Peyer's patch (tissue), 4 donors: ENCODE results near the gene TMEM50A. TPM values are rescaled to one million over a fixed set of nuclear protein-coding genes. Genes with fewer than 3 reads are reported as not detected.
"Not testable (repeated sequence)": the region's sequence is repeated elsewhere in the genome, so short reads cannot be mapped to it uniquely, and the experiment has no call there.

Experiments
- DNase-seq, 3 donors: peaks; one replicate each; pipeline ENCODE4 v3.0.0-alpha.2; 2017 to 2019
- H3K27ac ChIP-seq, 4 donors: fragments of 200-600 bp; sonication (generic); one replicate each; pipeline ENCODE4 v1.5.1; 2016 to 2019
- H3K27me3 ChIP-seq, 2 donors: fragments of 200-600 bp; sonication (generic); one replicate each; pipeline ENCODE4 v1.5.1; 2019
- H3K36me3 ChIP-seq, 3 donors: fragments of 200-600 bp; sonication (generic); one replicate each; pipeline ENCODE4 v1.5.1; 2016 to 2019
- H3K4me1 ChIP-seq, 4 donors: fragments of 200-600 bp; sonication (generic); one replicate each; pipeline ENCODE4 v1.5.1; 2016 to 2019
- H3K4me3 ChIP-seq, 4 donors: fragments of 200-600 bp; sonication (generic); 1 replicate in 3 of 4; 2 replicates in 1 of 4; pipeline ENCODE4 v1.5.1; 2016 to 2019; ENCODE audit warnings: mild to moderate bottlenecking in 1 of 4
- H3K9me3 ChIP-seq, 4 donors: fragments of 200-600 bp; sonication (generic); one replicate each; pipeline ENCODE4 v1.5.1; 2016 to 2019; ENCODE audit warnings: mild to moderate bottlenecking in 1 of 4
- POLR2A ChIP-seq, 2 donors: fragments of 450-650 bp; IDR thresholded peaks; one replicate each; pipeline ENCODE4 v1.5.1; 2017; ENCODE audit warnings: antibody characterized with exemption in 2 of 2, mild to moderate bottlenecking in 2 of 2, moderate library complexity in 2 of 2
- total RNA-seq, 4 donors: library from RNA; depleted of rRNA; stranded (reverse); fragments of >200 nt; gene quantifications; one replicate each; pipeline ENCODE4 v1.1.0, GENCODE V29; 2016
- TF ChIP-seq, protein P1 (sequence below), 6 experiments: fragments of 450-650 bp in 4 of 6; fragments of 200-600 bp in 2 of 6; sonication (generic) in 1 of 6; IDR thresholded peaks; one replicate each; pipeline ENCODE4 v1.5.1; 2017 to 2019; ENCODE audit warnings: antibody characterized with exemption in 6 of 6, mild to moderate bottlenecking in 3 of 6, moderate library complexity in 1 of 6

TMEM50A gene
- total RNA-seq, 4 donors from 2014 or later, result 43.7 to 101 (median 56.2) TPM

DNA sequence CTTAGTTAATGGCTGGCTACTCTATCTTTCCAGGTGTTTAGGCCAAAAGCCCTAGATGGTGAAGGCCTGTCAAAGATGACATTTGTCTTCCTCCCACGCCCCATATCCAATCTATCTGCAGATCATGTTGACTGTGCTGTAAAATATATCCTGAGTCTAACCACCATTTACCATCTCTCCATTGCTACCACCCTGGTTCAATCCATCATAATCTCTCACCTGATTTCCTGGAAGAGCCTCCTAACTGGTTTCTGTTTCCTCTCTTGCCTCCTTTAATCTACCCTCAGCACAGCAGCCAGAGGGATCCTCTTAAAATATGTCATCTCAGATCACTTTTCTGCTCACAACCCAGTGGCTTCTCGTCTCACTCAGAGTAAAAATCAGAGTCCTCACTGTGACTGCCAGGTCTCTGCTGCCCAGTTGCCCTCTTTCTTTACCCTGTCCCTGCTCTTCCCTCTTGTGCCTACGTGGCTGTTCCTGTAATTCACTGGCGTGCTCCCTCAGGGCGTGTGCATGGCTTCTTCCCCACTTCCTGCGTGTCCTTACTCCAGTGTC lies 17.8 kb downstream of the TMEM50A start:
- DNase-seq, result no peak
- Histone ChIP-seq H3K4me1 (peaks cover 0 to 6% (median 0%) of the 10 kb centered on the region in 4 donors), H3K9me3 (no peaks in the 10 kb centered on the region), H3K27me3 (no peaks in the 10 kb centered on the region), H3K4me3 (no peak overlapping the region), H3K27ac (no peak overlapping the region), H3K36me3 (peaks cover 0 to 90% (median 0%) of the 10 kb centered on the region in 3 donors)
- TF ChIP-seq POLR2A (IDR thresholded peaks at IDR 0.05), result no peak
- TF ChIP-seq, protein P1, sequence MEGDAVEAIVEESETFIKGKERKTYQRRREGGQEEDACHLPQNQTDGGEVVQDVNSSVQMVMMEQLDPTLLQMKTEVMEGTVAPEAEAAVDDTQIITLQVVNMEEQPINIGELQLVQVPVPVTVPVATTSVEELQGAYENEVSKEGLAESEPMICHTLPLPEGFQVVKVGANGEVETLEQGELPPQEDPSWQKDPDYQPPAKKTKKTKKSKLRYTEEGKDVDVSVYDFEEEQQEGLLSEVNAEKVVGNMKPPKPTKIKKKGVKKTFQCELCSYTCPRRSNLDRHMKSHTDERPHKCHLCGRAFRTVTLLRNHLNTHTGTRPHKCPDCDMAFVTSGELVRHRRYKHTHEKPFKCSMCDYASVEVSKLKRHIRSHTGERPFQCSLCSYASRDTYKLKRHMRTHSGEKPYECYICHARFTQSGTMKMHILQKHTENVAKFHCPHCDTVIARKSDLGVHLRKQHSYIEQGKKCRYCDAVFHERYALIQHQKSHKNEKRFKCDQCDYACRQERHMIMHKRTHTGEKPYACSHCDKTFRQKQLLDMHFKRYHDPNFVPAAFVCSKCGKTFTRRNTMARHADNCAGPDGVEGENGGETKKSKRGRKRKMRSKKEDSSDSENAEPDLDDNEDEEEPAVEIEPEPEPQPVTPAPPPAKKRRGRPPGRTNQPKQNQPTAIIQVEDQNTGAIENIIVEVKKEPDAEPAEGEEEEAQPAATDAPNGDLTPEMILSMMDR (IDR thresholded peaks at IDR 0.05), result no peak

DNA sequence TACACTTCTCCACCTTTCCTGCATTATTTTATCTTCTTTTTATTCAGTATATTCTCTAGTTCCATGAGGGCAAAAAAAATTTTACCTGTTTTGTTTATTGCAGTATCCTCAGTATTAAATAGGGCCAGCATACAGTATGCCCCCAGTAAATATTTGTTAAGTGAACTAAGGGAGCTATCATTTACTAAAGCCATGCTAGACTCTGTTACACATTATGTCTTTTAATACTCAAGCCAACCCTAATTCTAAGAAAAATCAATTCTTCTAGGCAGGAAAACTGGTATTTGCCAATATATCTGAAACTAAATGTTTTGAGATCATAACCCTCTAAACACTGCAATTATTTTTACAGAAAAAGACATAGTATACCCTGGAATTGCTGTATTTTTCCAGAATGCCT lies 18.3 kb downstream of the TMEM50A start:
- H3K4me3 ChIP-seq, result no peak overlapping the region
- peaks cover 0 to 6% (median 0%) of the 10 kb centered on the region in 4 donors for H3K4me1 ChIP-seq
- no peaks in the 10 kb centered on the region for H3K9me3 ChIP-seq
- no peaks in the 10 kb centered on the region for H3K27me3 ChIP-seq
- H3K36me3 ChIP-seq, result peaks cover 0 to 94% (median 0%) of the 10 kb centered on the region in 3 donors
- TF ChIP-seq, protein P1 (IDR thresholded peaks at IDR 0.05), result no peak
- DNase-seq, result no peak
- no peak overlapping the region for H3K27ac ChIP-seq

DNA sequence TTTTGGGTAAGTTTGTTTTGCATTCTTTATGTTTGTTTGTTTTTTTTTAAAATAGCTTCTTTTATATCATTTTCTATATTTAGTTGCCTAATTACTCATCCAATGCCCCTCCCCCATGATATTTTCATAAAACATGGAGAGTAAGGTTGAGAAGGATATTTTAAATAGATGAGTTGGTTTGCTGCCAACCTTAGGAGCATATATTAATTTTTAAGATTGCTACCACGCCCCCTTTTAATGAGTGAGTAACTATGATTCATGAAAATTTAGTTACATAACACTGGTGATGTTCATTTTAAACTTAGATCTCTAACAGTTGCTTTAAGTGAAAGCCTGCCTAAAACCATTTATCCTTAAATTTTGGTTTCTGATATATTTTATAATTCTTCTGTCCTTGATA lies 18.7 kb downstream of the TMEM50A start:
- H3K4me1 ChIP-seq, result peaks cover 0 to 6% (median 0%) of the 10 kb centered on the region in 4 donors
- H3K4me3 ChIP-seq, result no peak overlapping the region
- no peak overlapping the region for H3K27ac ChIP-seq
- TF ChIP-seq POLR2A (IDR thresholded peaks at IDR 0.05), result no peak
- TF ChIP-seq, protein P1 (IDR thresholded peaks at IDR 0.05), result no peak
- no peaks in the 10 kb centered on the region for H3K9me3 ChIP-seq
- no peaks in the 10 kb centered on the region for H3K27me3 ChIP-seq
- peaks cover 0 to 94% (median 0%) of the 10 kb centered on the region in 3 donors for H3K36me3 ChIP-seq
- no peak for DNase-seq

DNA sequence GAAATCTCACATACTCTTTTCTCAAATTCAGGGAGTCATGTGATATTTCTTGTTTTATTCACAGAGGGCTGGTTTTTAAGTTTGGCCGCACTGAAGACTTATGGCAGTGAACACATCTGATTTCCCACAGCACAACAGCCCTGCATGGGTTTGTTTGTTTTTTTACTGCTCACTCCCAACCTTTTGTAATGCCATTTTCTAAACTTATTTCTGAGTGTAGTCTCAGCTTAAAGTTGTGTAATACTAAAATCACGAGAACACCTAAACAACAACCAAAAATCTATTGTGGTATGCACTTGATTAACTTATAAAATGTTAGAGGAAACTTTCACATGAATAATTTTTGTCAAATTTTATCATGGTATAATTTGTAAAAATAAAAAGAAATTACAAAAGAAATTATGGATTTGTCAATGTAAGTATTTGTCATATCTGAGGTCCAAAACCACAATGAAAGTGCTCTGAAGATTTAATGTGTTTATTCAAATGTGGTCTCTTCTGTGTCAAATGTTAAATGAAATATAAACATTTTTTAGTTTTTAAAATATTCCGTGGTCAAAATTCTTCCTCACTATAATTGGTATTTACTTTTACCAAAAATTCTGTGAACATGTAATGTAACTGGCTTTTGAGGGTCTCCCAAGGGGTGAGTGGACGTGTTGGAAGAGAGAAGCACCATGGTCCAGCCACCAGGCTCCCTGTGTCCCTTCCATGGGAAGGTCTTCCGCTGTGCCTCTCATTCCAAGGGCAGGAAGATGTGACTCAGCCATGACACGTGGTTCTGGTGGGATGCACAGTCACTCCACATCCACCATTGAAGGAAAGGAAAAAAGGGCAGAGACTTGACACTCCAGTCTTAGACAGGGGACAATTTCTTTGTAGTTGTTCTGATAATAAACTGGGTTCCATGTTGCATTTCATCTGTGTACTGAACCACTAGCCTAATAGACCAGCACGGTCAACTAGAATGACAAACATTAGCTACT lies 22.8 kb downstream of the TMEM50A start:
- no peak for TF ChIP-seq POLR2A (IDR thresholded peaks at IDR 0.05)
- TF ChIP-seq, protein P1 (IDR thresholded peaks at IDR 0.05), result no peak
- peak overlapping the region in 2 of 4 donors; percentile 18 to 37 for H3K27ac ChIP-seq

DNA sequence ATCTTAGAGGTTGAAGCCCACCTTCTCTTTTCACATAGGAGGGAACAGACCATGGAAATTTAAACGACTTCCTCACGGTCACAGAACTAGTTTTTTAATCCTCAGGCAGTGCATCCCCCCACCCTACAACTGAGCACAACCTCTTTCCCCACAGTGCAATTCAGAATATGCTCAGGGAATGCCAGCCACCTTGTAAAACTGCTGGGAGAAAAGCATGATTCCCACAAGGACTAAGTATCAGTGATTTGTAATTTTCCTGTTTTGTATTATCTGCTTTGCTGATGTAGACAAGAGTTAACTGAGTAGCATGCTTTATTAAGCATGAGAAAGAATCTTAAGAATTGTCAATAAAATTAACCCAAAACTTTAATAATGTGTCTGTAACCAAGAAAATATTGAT lies 23.8 kb downstream of the TMEM50A start:
- Histone ChIP-seq H3K36me3 (peaks cover 0 to 52% (median 0%) of the 10 kb centered on the region in 3 donors), H3K27ac (peak overlapping the region in 1 of 4 donors; percentile 37), H3K27me3 (no peaks in the 10 kb centered on the region), H3K4me1 (no peaks in the 10 kb centered on the region), H3K9me3 (no peaks in the 10 kb centered on the region), H3K4me3 (no peak overlapping the region)
- TF ChIP-seq, protein P1 (IDR thresholded peaks at IDR 0.05), result no peak
- no peak for TF ChIP-seq POLR2A (IDR thresholded peaks at IDR 0.05)
- DNase-seq, result no peak

More for the DNA sequence above, 22.8 kb downstream of the TMEM50A start:
- H3K4me1 ChIP-seq, result peaks cover 0 to 6% (median 0%) of the 10 kb centered on the region in 4 donors
- H3K9me3 ChIP-seq, result no peaks in the 10 kb centered on the region
- no peak overlapping the region for H3K4me3 ChIP-seq
- no peak for DNase-seq
- no peaks in the 10 kb centered on the region for H3K27me3 ChIP-seq
- H3K36me3 ChIP-seq, result peaks cover 0 to 58% (median 0%) of the 10 kb centered on the region in 3 donors

DNA sequence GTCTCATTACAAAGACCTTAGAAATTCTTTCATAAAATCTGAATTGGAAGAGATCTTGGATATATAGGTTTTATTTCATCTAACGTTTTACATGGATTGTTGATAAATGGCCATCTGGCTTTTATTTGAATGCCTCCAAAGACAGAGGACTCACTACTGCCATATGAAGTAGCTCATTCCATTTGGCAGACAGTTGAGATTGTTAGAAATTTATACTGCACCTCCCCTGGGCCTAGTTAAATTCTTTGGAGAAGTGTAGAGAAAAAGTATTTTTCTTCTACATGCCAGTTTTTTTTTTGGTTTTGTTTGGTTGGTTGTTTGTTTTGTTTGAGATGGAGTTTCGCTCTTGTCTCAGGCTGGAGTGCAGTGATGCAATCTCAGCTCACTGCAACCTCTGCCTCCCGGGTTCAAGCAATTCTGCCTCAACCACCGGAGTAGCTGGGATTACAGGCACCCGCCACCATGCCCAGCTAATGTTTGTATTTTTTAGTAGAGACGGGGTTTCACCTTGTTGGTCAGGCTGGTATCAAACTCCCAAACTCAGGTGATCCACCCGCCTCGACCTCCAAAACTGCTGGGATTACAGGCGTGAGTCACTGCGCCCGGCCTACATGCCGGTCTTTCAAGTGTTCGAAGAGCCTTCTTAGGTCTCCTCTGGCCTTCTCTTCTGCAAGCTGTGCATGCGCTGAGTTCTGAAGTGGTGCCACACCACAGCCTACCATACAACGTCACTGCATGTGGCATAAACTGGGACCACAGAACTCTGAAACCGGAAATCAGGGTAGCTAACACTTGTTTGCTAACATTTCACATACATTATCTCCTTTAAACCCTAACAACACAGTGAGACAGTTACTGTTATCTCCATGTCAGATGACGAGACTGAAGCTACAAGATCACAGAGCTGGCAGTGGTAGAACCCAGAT lies 24.8 kb downstream of the TMEM50A start:
- DNase-seq, H3K27me3 ChIP-seq, H3K9me3 ChIP-seq, H3K4me1 ChIP-seq, H3K4me3 ChIP-seq, H3K27ac ChIP-seq: not testable (repeated sequence)
- peaks cover 0 to 42% (median 0%) of the 10 kb centered on the region in 3 donors for H3K36me3 ChIP-seq
